ENCODE measurements around the gene CLDN6.

GRCh38 chr16:3065742-3066439 is 47.9 kb upstream of the CLDN6 start:
- TF ChIP-seq CTCF (IDR thresholded peaks at IDR 0.05) (no peak), POLR2A (IDR thresholded peaks at IDR 0.05) (no peak), POLR2AphosphoS5 (IDR thresholded peaks at IDR 0.05) (no peak)

All from stomach (tissue), 4 donors.